Measurements from ENCODE around the gene HHAT. TPM values are rescaled to one million over a fixed set of nuclear protein-coding genes. Genes with fewer than 3 reads are reported as not detected.

The HHAT gene
- total RNA-seq, 4 donors from 2014 or later, result 2.2 to 11.6 (median 7.3) TPM

GRCh38 chr1:210674151-210674550, 345.4 kb downstream of the HHAT start:
- H3K27ac ChIP-seq, result no peak overlapping the region
- no peak overlapping the region for H3K4me3 ChIP-seq
- no peaks in the 10 kb centered on the region for H3K4me1 ChIP-seq
- H3K9me3 ChIP-seq, result no peaks in the 10 kb centered on the region
- no peak for DNase-seq
- in situ Hi-C loops (cut with MboI; ENCODE audit: low pct_ligation_motif_present in 1 of 4, low pct_unique_long_range_greater_than_20kb in 1 of 4, low sequenced_read_pairs in 3 of 4) (no loop called here), intact Hi-C loops (cut with DNase I; ENCODE audit: low total_unique reads) (no loop called here)
- H3K27me3 ChIP-seq, result no peaks in the 10 kb centered on the region
- 86% methylated on average over 3 of the region's 3 CpGs; no CpG with 5 or more reads in 1 of the 2 donors for WGBS, 2 donors (ENCODE audit: low coverage in 1 of 2)
- TF ChIP-seq CTCF (IDR thresholded peaks at IDR 0.05) (no peak), POLR2A (IDR thresholded peaks at IDR 0.05) (no peak), POLR2AphosphoS5 (IDR thresholded peaks at IDR 0.05) (no peak)
- no peaks in the 10 kb centered on the region for H3K36me3 ChIP-seq

GRCh38 chr1:210676539-210676938, 347.8 kb downstream of the HHAT start:
- H3K27ac ChIP-seq, result no peak overlapping the region
- intact Hi-C loops (cut with DNase I; ENCODE audit: low total_unique reads), result no loop called here
- no peak for DNase-seq
- H3K4me1 ChIP-seq, result no peaks in the 10 kb centered on the region
- no peaks in the 10 kb centered on the region for H3K9me3 ChIP-seq
- 96 to 100% methylated on average over 3 of the region's 3 CpGs for WGBS, 2 donors (ENCODE audit: low coverage in 1 of 2)
- in situ Hi-C loops (cut with MboI; ENCODE audit: low pct_ligation_motif_present in 1 of 4, low pct_unique_long_range_greater_than_20kb in 1 of 4, low sequenced_read_pairs in 3 of 4), result no loop called here
- no peaks in the 10 kb centered on the region for H3K27me3 ChIP-seq
- TF ChIP-seq POLR2A (IDR thresholded peaks at IDR 0.05) (no peak), POLR2AphosphoS5 (IDR thresholded peaks at IDR 0.05) (no peak), EP300 (IDR thresholded peaks at IDR 0.05; ENCODE audit: low read depth) (no peak)
- H3K4me3 ChIP-seq, result no peak overlapping the region
- H3K36me3 ChIP-seq, result no peaks in the 10 kb centered on the region

GRCh38 chr1:210677533-210677932, 348.8 kb downstream of the HHAT start:
- 75 to 85% methylated on average over 4 of the region's 4 CpGs for WGBS, 2 donors (ENCODE audit: low coverage in 1 of 2)

GRCh38 chr1:210678306-210678705, 349.6 kb downstream of the HHAT start:
- intact Hi-C loops (cut with DNase I; ENCODE audit: low total_unique reads) (no loop called here), in situ Hi-C loops (cut with MboI; ENCODE audit: low pct_ligation_motif_present in 1 of 4, low pct_unique_long_range_greater_than_20kb in 1 of 4, low sequenced_read_pairs in 3 of 4) (no loop called here)
- Histone ChIP-seq H3K4me3 (no peak overlapping the region), H3K27me3 (no peaks in the 10 kb centered on the region), H3K36me3 (no peaks in the 10 kb centered on the region), H3K27ac (no peak overlapping the region), H3K9me3 (no peaks in the 10 kb centered on the region), H3K4me1 (no peaks in the 10 kb centered on the region)
- 74 to 85% methylated on average over 3 of the region's 3 CpGs for WGBS, 2 donors (ENCODE audit: low coverage in 1 of 2)
- TF ChIP-seq CTCF (IDR thresholded peaks at IDR 0.05) (no peak), POLR2A (IDR thresholded peaks at IDR 0.05) (no peak), EP300 (IDR thresholded peaks at IDR 0.05; ENCODE audit: low read depth) (no peak)
- no peak for DNase-seq

More at GRCh38 chr1:210677533-210677932, 348.8 kb downstream of the HHAT start:
- H3K9me3 ChIP-seq, result no peaks in the 10 kb centered on the region
- H3K27me3 ChIP-seq, result no peaks in the 10 kb centered on the region
- in situ Hi-C loops (cut with MboI; ENCODE audit: low pct_ligation_motif_present in 1 of 4, low pct_unique_long_range_greater_than_20kb in 1 of 4, low sequenced_read_pairs in 3 of 4) (no loop called here), intact Hi-C loops (cut with DNase I; ENCODE audit: low total_unique reads) (no loop called here)
- DNase-seq, result no peak
- TF ChIP-seq POLR2AphosphoS5 (IDR thresholded peaks at IDR 0.05) (no peak), EP300 (IDR thresholded peaks at IDR 0.05; ENCODE audit: low read depth) (no peak), POLR2A (IDR thresholded peaks at IDR 0.05) (no peak), CTCF (IDR thresholded peaks at IDR 0.05) (no peak)
- no peaks in the 10 kb centered on the region for H3K4me1 ChIP-seq
- no peaks in the 10 kb centered on the region for H3K36me3 ChIP-seq
- H3K4me3 ChIP-seq, result no peak overlapping the region
- H3K27ac ChIP-seq, result no peak overlapping the region

- in situ Hi-C loops (cut with MboI; ENCODE audit: low pct_ligation_motif_present in 1 of 4, low pct_unique_long_range_greater_than_20kb in 1 of 4, low sequenced_read_pairs in 3 of 4), result no loop called here
- Histone ChIP-seq H3K27me3 (no peaks in the 10 kb centered on the region), H3K4me1 (no peaks in the 10 kb centered on the region), H3K9me3 (no peaks in the 10 kb centered on the region), H3K27ac (no peak overlapping the region), H3K4me3 (no peak overlapping the region), H3K36me3 (no peaks in the 10 kb centered on the region)
- TF ChIP-seq EP300 (IDR thresholded peaks at IDR 0.05; ENCODE audit: low read depth) (no peak), POLR2A (IDR thresholded peaks at IDR 0.05) (no peak), POLR2AphosphoS5 (IDR thresholded peaks at IDR 0.05) (no peak), CTCF (IDR thresholded peaks at IDR 0.05) (no peak)
- intact Hi-C loops (cut with DNase I; ENCODE audit: low total_unique reads), result no loop called here
- no peak for DNase-seq
- WGBS, 2 donors (ENCODE audit: low coverage in 1 of 2), result 89% methylated on average over 6 of the region's 7 CpGs; no CpG with 5 or more reads in 1 of the 2 donors
Observed at GRCh38 chr1:210681158-210681557, 352.5 kb downstream of the HHAT start.

Data from transverse colon (tissue), 4 donors.